ENCODE results near the gene TNFSF13B.
"Not testable (repeated sequence)": the region's sequence is repeated elsewhere in the genome, so short reads cannot be mapped to it uniquely, and the experiment has no call there.

DNA sequence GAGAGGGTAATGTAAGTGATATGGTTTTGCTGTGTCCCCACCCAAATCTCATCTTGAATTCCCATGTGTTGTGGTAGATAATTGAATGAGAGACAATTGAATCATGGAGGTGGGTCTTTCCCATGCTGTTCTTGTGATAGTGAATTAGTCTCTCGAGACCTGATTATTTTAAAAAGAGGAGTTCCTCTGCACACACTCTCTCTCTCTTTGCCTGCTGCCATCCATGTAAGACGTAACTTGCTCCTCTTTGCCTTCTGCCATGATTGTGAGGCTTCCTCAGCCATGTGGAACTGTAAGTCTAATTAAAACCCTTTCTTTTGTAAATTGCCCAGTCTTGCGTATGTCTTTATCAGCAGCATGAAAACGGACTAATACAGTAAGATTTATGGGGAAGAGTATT, 42.1 kb downstream of the TNFSF13B start:
- TF ChIP-seq, protein P1, sequence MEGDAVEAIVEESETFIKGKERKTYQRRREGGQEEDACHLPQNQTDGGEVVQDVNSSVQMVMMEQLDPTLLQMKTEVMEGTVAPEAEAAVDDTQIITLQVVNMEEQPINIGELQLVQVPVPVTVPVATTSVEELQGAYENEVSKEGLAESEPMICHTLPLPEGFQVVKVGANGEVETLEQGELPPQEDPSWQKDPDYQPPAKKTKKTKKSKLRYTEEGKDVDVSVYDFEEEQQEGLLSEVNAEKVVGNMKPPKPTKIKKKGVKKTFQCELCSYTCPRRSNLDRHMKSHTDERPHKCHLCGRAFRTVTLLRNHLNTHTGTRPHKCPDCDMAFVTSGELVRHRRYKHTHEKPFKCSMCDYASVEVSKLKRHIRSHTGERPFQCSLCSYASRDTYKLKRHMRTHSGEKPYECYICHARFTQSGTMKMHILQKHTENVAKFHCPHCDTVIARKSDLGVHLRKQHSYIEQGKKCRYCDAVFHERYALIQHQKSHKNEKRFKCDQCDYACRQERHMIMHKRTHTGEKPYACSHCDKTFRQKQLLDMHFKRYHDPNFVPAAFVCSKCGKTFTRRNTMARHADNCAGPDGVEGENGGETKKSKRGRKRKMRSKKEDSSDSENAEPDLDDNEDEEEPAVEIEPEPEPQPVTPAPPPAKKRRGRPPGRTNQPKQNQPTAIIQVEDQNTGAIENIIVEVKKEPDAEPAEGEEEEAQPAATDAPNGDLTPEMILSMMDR (IDR thresholded peaks at IDR 0.05; ENCODE audit: low read depth, low read length, missing input control) = not testable (repeated sequence)
- not testable (repeated sequence) for TF ChIP-seq NR2F2 (IDR thresholded peaks at IDR 0.05); FOXA2 (IDR thresholded peaks at IDR 0.05); TAF1 (conservative IDR thresholded peaks at IDR 0.05); YY1 (IDR thresholded peaks at IDR 0.05)
- TF ChIP-seq, protein P2, sequence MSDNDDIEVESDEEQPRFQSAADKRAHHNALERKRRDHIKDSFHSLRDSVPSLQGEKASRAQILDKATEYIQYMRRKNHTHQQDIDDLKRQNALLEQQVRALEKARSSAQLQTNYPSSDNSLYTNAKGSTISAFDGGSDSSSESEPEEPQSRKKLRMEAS (IDR thresholded peaks at IDR 0.05) = not testable (repeated sequence)
- TF ChIP-seq, protein P3, sequence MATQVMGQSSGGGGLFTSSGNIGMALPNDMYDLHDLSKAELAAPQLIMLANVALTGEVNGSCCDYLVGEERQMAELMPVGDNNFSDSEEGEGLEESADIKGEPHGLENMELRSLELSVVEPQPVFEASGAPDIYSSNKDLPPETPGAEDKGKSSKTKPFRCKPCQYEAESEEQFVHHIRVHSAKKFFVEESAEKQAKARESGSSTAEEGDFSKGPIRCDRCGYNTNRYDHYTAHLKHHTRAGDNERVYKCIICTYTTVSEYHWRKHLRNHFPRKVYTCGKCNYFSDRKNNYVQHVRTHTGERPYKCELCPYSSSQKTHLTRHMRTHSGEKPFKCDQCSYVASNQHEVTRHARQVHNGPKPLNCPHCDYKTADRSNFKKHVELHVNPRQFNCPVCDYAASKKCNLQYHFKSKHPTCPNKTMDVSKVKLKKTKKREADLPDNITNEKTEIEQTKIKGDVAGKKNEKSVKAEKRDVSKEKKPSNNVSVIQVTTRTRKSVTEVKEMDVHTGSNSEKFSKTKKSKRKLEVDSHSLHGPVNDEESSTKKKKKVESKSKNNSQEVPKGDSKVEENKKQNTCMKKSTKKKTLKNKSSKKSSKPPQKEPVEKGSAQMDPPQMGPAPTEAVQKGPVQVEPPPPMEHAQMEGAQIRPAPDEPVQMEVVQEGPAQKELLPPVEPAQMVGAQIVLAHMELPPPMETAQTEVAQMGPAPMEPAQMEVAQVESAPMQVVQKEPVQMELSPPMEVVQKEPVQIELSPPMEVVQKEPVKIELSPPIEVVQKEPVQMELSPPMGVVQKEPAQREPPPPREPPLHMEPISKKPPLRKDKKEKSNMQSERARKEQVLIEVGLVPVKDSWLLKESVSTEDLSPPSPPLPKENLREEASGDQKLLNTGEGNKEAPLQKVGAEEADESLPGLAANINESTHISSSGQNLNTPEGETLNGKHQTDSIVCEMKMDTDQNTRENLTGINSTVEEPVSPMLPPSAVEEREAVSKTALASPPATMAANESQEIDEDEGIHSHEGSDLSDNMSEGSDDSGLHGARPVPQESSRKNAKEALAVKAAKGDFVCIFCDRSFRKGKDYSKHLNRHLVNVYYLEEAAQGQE (IDR thresholded peaks at IDR 0.05) = not testable (repeated sequence)

Measured in liver (tissue), 3 donors.